Spleen (tissue), 11 donors: ENCODE results near the gene SBF1. TPM values are rescaled to one million over a fixed set of nuclear protein-coding genes. Genes with fewer than 3 reads are reported as not detected.

ENCODE experiments used
- DNase-seq: peaks from one replicate; pipeline ENCODE4 v3.0.0-alpha.2; 2020
- H3K27ac ChIP-seq, 8 donors: fragments of 200-600 bp; sonication (generic) in 7 of 8; 1 replicate in 4 of 8; 2 replicates in 4 of 8; pipeline versions ENCODE4 v1.5.0 to v1.8.0; 2016 to 2021; ENCODE audit warnings: inconsistent platforms in 4 of 8, mild to moderate bottlenecking in 4 of 8, moderate library complexity in 1 of 8
- H3K27me3 ChIP-seq, 7 donors: fragments of 200-600 bp; sonication (generic) in 6 of 7; replicated peaks in 1 of 7; 1 replicate in 4 of 7; 2 replicates in 3 of 7; pipeline versions ENCODE4 v1.5.0 to v1.8.0; 2016 to 2021; ENCODE audit warnings: inconsistent platforms in 3 of 7, mild to moderate bottlenecking in 1 of 7
- H3K36me3 ChIP-seq, 6 donors: fragments of 200-600 bp; sonication (generic) in 5 of 6; 1 replicate in 4 of 6; 2 replicates in 2 of 6; pipeline versions ENCODE4 v1.5.0 to v1.8.0; 2016 to 2021; ENCODE audit warnings: inconsistent platforms in 2 of 6
- H3K4me1 ChIP-seq, 6 donors: fragments of 200-600 bp; sonication (generic) in 5 of 6; 1 replicate in 3 of 6; 2 replicates in 3 of 6; pipeline versions ENCODE4 v1.5.0 to v1.8.0; 2016 to 2021; ENCODE audit warnings: inconsistent platforms in 3 of 6
- H3K4me3 ChIP-seq, 8 donors: fragments of 200-600 bp; sonication (generic) in 7 of 8; 1 replicate in 4 of 8; 2 replicates in 4 of 8; pipeline versions ENCODE4 v1.5.0 to v1.8.0; 2016 to 2021; ENCODE audit warnings: inconsistent platforms in 4 of 8, mild to moderate bottlenecking in 4 of 8, moderate library complexity in 2 of 8
- H3K9me3 ChIP-seq, 8 donors: fragments of 200-600 bp; sonication (generic) in 7 of 8; 1 replicate in 4 of 8; 2 replicates in 4 of 8; pipeline versions ENCODE4 v1.5.0 to v1.8.0; 2016 to 2021; ENCODE audit warnings: inconsistent platforms in 4 of 8
- CTCF ChIP-seq, 11 experiments: fragments of 200-600 bp in 7 of 11; fragments of 450-650 bp in 4 of 11; sonication (generic) in 4 of 11; IDR thresholded peaks in 8 of 11; conservative IDR thresholded peaks in 3 of 11; 1 replicate in 7 of 11; 2 replicates in 4 of 11; pipeline versions ENCODE4 v1.4.0 to v1.8.0; 2016 to 2021; ENCODE audit warnings: antibody characterized with exemption in 11 of 11, inconsistent platforms in 4 of 11, mild to moderate bottlenecking in 1 of 11
- POLR2A ChIP-seq, 3 donors: fragments of 450-650 bp; IDR thresholded peaks; one replicate each; pipeline ENCODE4 v1.5.1; 2017; ENCODE audit warnings: antibody characterized with exemption in 3 of 3, mild to moderate bottlenecking in 1 of 3
- POLR2AphosphoS5 ChIP-seq, 3 donors: sonication (generic); formaldehyde crosslinking; IDR thresholded peaks; one replicate each; pipeline ENCODE4 v1.5.1; 2017; ENCODE audit warnings: antibody characterized with exemption in 3 of 3
- WGBS, 5 donors: extraction: QIAGEN DNeasy Blood & Tissue Kit in 3 of 5; methylation state at CpG; one replicate each; pipeline versions ENCODE4 v1.1.5 to v1.1.7; 2013 to 2018; 5-methylcytosine and 5-hydroxymethylcytosine counted together
- intact Hi-C: fragments of 100-400 bp; cut with DNase I; formaldehyde crosslinking; loops from one replicate; pipeline ENCODE4 v1.15.0; 2023; ENCODE audit warnings: low total_unique reads
- polyA plus RNA-seq, 3 donors: library from polyadenylated mRNA; stranded (reverse); fragments of 200-250 nt; gene quantifications; one replicate each; pipeline ENCODE4 v1.2.1, GENCODE V29; 2013
- total RNA-seq, 7 donors: library from RNA; depleted of rRNA in 3 of 7; stranded (reverse); fragments of >200 nt in 3 of 7; fragmentation: NEBNext Ultra II Directional in 4 of 7; extraction: Animal tissue kit (Norgen Biotek cat#: 25700) in 4 of 7; gene quantifications; one replicate each; pipeline versions ENCODE4 v1.1.0 to v1.2.1, GENCODE V29; 2016 to 2021
- donor health status: healthy with polysubstance abuse.
- donor health status: DM: no; HTN: no; CAD: no; lungs with moderate emphysema.
- donor health status: DM: no; HTN: no; CAD: no.
- donor health status: Bipolar disorder and iron deficiency.
- donor health status: healthy.
- donor health status: DM: no; HTN: no; CAD: no.
- donor health status: DM: yes; HTN: yes; CAD: no.

Gene SBF1
- total and polyA plus RNA-seq, 10 donors: 35.7 to 96.9 (median 75.3) TPM

GRCh38 chr22:50481440-50482106 lies 6.7 kb upstream of the SBF1 start, which contains the start of gene ADM2:
Gene ADM2 (plus strand): TSS chr22:50481543. CDS start chr22:50481848, 305 bp downstream.
- H3K9me3 ChIP-seq: no peaks in the 10 kb centered on the region
- 3 to 6% (median 4%) methylated on average over 12 to 70 of the region's 70 CpGs for WGBS, 5 donors
- peak within 1 kb of the TSS; percentile 51 to 86 (median 58) for H3K4me3 ChIP-seq
- peak; percentile 93 for DNase-seq
- TF ChIP-seq POLR2A (IDR thresholded peaks at IDR 0.05) (no peak), CTCF (IDR thresholded peaks at IDR 0.05 in 8 of 11, conservative IDR thresholded peaks at IDR 0.05 in 3 of 11) (no peak), POLR2AphosphoS5 (IDR thresholded peaks at IDR 0.05) (peak in 1 of 3 donors; percentile 60)
- H3K36me3 ChIP-seq: no peaks in the 10 kb centered on the region
- intact Hi-C loops: no loop called here
- H3K27me3 ChIP-seq: peaks cover 0 to 63% (median 20%) of the 10 kb centered on the region in 7 donors
- peaks cover 5 to 33% (median 18%) of the 10 kb centered on the region in 6 donors for H3K4me1 ChIP-seq
- H3K27ac ChIP-seq: peak within 1 kb of the TSS in 3 of 8 donors; percentile 55 to 69 (median 62)

GRCh38 chr22:50481045-50481439 lies 6.2 kb upstream of the SBF1 start:
- WGBS, 5 donors: 5 to 13% (median 5%) methylated on average over 5 to 45 of the region's 45 CpGs
- H3K4me3 ChIP-seq: peak overlapping the region; percentile 51 to 86 (median 58)
- DNase-seq: no peak
- H3K27ac ChIP-seq: peak overlapping the region in 3 of 8 donors; percentile 55 to 69 (median 62)
- intact Hi-C loops: no loop called here
- H3K36me3 ChIP-seq: no peaks in the 10 kb centered on the region
- H3K9me3 ChIP-seq: no peaks in the 10 kb centered on the region
- H3K27me3 ChIP-seq: peaks cover 0 to 60% (median 20%) of the 10 kb centered on the region in 7 donors
- H3K4me1 ChIP-seq: peaks cover 5 to 33% (median 18%) of the 10 kb centered on the region in 6 donors
- TF ChIP-seq CTCF (IDR thresholded peaks at IDR 0.05 in 8 of 11, conservative IDR thresholded peaks at IDR 0.05 in 3 of 11): no peak
- no peak for TF ChIP-seq POLR2AphosphoS5 (IDR thresholded peaks at IDR 0.05)

- no peak overlapping the region for H3K4me3 ChIP-seq
- no peaks in the 10 kb centered on the region for H3K36me3 ChIP-seq
- TF ChIP-seq POLR2AphosphoS5 (IDR thresholded peaks at IDR 0.05): no peak
- TF ChIP-seq CTCF (IDR thresholded peaks at IDR 0.05 in 8 of 11, conservative IDR thresholded peaks at IDR 0.05 in 3 of 11): no peak
- no peak for TF ChIP-seq POLR2A (IDR thresholded peaks at IDR 0.05)
- H3K27me3 ChIP-seq: peaks cover 0 to 58% (median 20%) of the 10 kb centered on the region in 7 donors
- DNase-seq: no peak
- no peak overlapping the region for H3K27ac ChIP-seq
- WGBS, 5 donors: 60 to 69% (median 63%) methylated on average over 11 of the region's 11 CpGs
- intact Hi-C loops: loop anchor here (10.0 kb wide), 1 partner anchor 135 kb away; the partner anchor contains the start of gene PPP6R2
- H3K4me1 ChIP-seq: peaks cover 8 to 40% (median 25%) of the 10 kb centered on the region in 6 donors
- H3K9me3 ChIP-seq: no peaks in the 10 kb centered on the region
Observed at GRCh38 chr22:50479721-50480120, 4.9 kb upstream of the SBF1 start.

- intact Hi-C loops: loop anchor here (10.0 kb wide), 1 partner anchor 133 kb away; the partner anchor contains the start of gene PPP6R2
- 82 to 95% (median 92%) methylated on average over 12 of the region's 12 CpGs for WGBS, 5 donors
Observed at GRCh38 chr22:50477923-50478322, 3.1 kb upstream of the SBF1 start.

More at GRCh38 chr22:50477923-50478322, 3.1 kb upstream of the SBF1 start:
- no peak for DNase-seq
- H3K36me3 ChIP-seq: no peaks in the 10 kb centered on the region
- H3K4me1 ChIP-seq: peaks cover 19 to 45% (median 37%) of the 10 kb centered on the region in 6 donors
- no peaks in the 10 kb centered on the region for H3K9me3 ChIP-seq
- H3K27me3 ChIP-seq: peaks cover 0 to 40% (median 20%) of the 10 kb centered on the region in 7 donors
- no peak overlapping the region for H3K27ac ChIP-seq
- no peak overlapping the region for H3K4me3 ChIP-seq
- TF ChIP-seq POLR2AphosphoS5 (IDR thresholded peaks at IDR 0.05): no peak
- TF ChIP-seq CTCF (IDR thresholded peaks at IDR 0.05 in 8 of 11, conservative IDR thresholded peaks at IDR 0.05 in 3 of 11): no peak
- no peak for TF ChIP-seq POLR2A (IDR thresholded peaks at IDR 0.05)
